HuH-7.5 (cell line): Measurements from ENCODE around the gene SPEM2.
A peak's percentile ranks its signal among the peaks of the same experiment; 100 is the strongest.
"Not testable (repeated sequence)": the region's sequence is repeated elsewhere in the genome, so short reads cannot be mapped to it uniquely, and the experiment has no call there.

Experiments
- DNase-seq: peaks from one replicate; pipeline ENCODE4 v3.0.0; 2011; ENCODE audit warnings: low spot score

SPEM2 gene

GRCh38 chr17:7442142-7442541, 16.7 kb downstream of the SPEM2 start:
- DNase-seq, result no peak

GRCh38 chr17:7443499-7444485, 18.4 kb downstream of the SPEM2 start:
- DNase-seq, result no peak

- DNase-seq, result peak; percentile 86
Observed at GRCh38 chr17:7444682-7445618, 19.5 kb downstream of the SPEM2 start, which contains the start of gene CHRNB1. Gene CHRNB1, plus strand, starts transcription at chr17:7445061. Its CDS starts 67 bp downstream, at chr17:7445128.

- DNase-seq, result peak; percentile 88
Observed at GRCh38 chr17:7445619-7445968, 20.2 kb downstream of the SPEM2 start.

GRCh38 chr17:7448461-7448860, 23.0 kb downstream of the SPEM2 start:
- no peak for DNase-seq

- no peak for DNase-seq
Observed at GRCh38 chr17:7459961-7460545, 34.6 kb downstream of the SPEM2 start.

GRCh38 chr17:7460850-7461660, 35.6 kb downstream of the SPEM2 start:
- no peak for DNase-seq

GRCh38 chr17:7462474-7463371, 37.3 kb downstream of the SPEM2 start:
- DNase-seq, result no peak

- DNase-seq, result no peak
Observed at GRCh38 chr17:7463372-7463846, 38.0 kb downstream of the SPEM2 start.

GRCh38 chr17:7464081-7464480, 38.7 kb downstream of the SPEM2 start:
- no peak for DNase-seq

GRCh38 chr17:7465597-7466275, 40.3 kb downstream of the SPEM2 start:
- DNase-seq, result no peak

- no peak for DNase-seq
Observed at GRCh38 chr17:7466318-7466638, 40.9 kb downstream of the SPEM2 start.

- DNase-seq, result no peak
Observed at GRCh38 chr17:7466639-7467341, 41.4 kb downstream of the SPEM2 start.

- no peak for DNase-seq
Observed at GRCh38 chr17:7467498-7467897, 42.1 kb downstream of the SPEM2 start.

- no peak for DNase-seq
Observed at GRCh38 chr17:7468290-7468689, 42.9 kb downstream of the SPEM2 start.

- DNase-seq, result no peak
Observed at GRCh38 chr17:7468804-7469389, 43.5 kb downstream of the SPEM2 start.

- not testable (repeated sequence) for DNase-seq
Observed at GRCh38 chr17:7469843-7470242, 44.4 kb downstream of the SPEM2 start.

- not testable (repeated sequence) for DNase-seq
Observed at GRCh38 chr17:7470457-7470973, 45.1 kb downstream of the SPEM2 start.
